ENCODE measurements around the gene SLC29A4.

DNA sequence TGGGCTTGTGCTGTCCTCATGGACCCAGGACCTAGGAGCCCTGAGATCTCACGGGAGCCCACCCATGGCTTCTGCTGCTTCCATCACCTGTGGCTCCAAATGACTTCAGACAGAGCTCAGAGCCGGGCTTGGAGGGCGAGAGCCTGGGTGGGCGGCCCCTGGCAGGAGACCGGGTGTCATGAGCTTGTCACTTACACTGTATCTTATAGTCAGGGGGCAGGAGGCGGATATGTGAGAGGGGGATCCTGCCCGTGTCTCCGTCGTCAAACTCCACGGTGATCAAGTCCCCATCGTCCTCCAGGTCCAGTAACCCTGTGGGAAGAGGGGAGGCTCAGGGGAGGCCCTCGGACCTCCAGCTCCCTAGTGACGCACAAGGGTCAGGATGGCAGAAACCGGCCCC is 33.0 kb downstream of the SLC29A4 start:
- TF ChIP-seq, protein P1, sequence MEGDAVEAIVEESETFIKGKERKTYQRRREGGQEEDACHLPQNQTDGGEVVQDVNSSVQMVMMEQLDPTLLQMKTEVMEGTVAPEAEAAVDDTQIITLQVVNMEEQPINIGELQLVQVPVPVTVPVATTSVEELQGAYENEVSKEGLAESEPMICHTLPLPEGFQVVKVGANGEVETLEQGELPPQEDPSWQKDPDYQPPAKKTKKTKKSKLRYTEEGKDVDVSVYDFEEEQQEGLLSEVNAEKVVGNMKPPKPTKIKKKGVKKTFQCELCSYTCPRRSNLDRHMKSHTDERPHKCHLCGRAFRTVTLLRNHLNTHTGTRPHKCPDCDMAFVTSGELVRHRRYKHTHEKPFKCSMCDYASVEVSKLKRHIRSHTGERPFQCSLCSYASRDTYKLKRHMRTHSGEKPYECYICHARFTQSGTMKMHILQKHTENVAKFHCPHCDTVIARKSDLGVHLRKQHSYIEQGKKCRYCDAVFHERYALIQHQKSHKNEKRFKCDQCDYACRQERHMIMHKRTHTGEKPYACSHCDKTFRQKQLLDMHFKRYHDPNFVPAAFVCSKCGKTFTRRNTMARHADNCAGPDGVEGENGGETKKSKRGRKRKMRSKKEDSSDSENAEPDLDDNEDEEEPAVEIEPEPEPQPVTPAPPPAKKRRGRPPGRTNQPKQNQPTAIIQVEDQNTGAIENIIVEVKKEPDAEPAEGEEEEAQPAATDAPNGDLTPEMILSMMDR (IDR thresholded peaks at IDR 0.05), result no peak
- no peak for TF ChIP-seq ZFX (IDR thresholded peaks at IDR 0.05; ENCODE audit: borderline replicate concordance)
